Measurements from ENCODE around the gene MSI2.

The MSI2 gene

GRCh38 chr17:57420734-57421717, 164.7 kb downstream of the MSI2 start:
- TF ChIP-seq CREB1 (IDR thresholded peaks at IDR 0.05; ENCODE audit: low read depth) (no peak), MAX (IDR thresholded peaks at IDR 0.05) (no peak), EGR1 (IDR thresholded peaks at IDR 0.05) (no peak), RAD21 (IDR thresholded peaks at IDR 0.05; ENCODE audit: low read depth) (no peak), FOXM1 (IDR thresholded peaks at IDR 0.05; ENCODE audit: borderline replicate concordance, low read depth) (no peak), EP300 (IDR thresholded peaks at IDR 0.05; ENCODE audit: borderline replicate concordance) (no peak), NFIC (IDR thresholded peaks at IDR 0.05) (no peak), YY1 (IDR thresholded peaks at IDR 0.05; ENCODE audit: low read depth) (no peak)

GRCh38 chr17:57422574-57423164, 166.3 kb downstream of the MSI2 start:
- TF ChIP-seq TCF12 (IDR thresholded peaks at IDR 0.05; ENCODE audit: low read depth) = no peak
- no peak for TF ChIP-seq FOXM1 (IDR thresholded peaks at IDR 0.05; ENCODE audit: borderline replicate concordance, low read depth)
- TF ChIP-seq MAX (IDR thresholded peaks at IDR 0.05) = no peak
- no peak for TF ChIP-seq RAD21 (IDR thresholded peaks at IDR 0.05; ENCODE audit: low read depth)
- TF ChIP-seq ZBTB7A (IDR thresholded peaks at IDR 0.05; ENCODE audit: low read depth) = no peak
- TF ChIP-seq REST (IDR thresholded peaks at IDR 0.05; ENCODE audit: low read depth) = no peak
- TF ChIP-seq CREB1 (IDR thresholded peaks at IDR 0.05; ENCODE audit: low read depth) = no peak
- TF ChIP-seq EGR1 (IDR thresholded peaks at IDR 0.05) = no peak
- no peak for TF ChIP-seq NFIC (IDR thresholded peaks at IDR 0.05)
- TF ChIP-seq TAF1 (IDR thresholded peaks at IDR 0.05; ENCODE audit: low read depth) = no peak
- no peak for TF ChIP-seq USF1 (IDR thresholded peaks at IDR 0.05)

DNA sequence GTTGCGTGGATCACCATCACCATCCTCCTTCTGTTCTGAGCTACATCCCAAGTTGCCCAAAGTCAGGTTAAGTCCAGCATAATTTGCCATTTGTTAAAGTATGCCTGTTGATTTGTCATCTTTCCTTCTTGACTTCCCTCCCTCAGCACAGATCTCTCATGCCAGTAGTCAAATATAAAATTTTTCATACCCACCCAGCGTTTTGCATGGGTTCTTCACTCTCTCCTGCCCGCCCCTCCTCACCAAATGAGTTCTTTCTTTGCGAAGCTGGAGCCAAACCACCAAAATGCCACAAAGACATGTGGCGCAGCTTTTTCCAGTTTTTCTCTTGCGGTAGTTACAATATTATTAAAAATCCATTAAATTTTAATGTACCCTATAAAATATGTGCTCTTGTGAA, 167.2 kb downstream of the MSI2 start:
- no peak for TF ChIP-seq EP300 (IDR thresholded peaks at IDR 0.05; ENCODE audit: borderline replicate concordance)
- TF ChIP-seq ZBTB7A (IDR thresholded peaks at IDR 0.05; ENCODE audit: low read depth) = no peak
- no peak for TF ChIP-seq USF1 (IDR thresholded peaks at IDR 0.05)
- no peak for TF ChIP-seq TAF1 (IDR thresholded peaks at IDR 0.05; ENCODE audit: low read depth)
- no peak for TF ChIP-seq TEAD4 (IDR thresholded peaks at IDR 0.05)
- no peak for TF ChIP-seq EGR1 (IDR thresholded peaks at IDR 0.05)
- TF ChIP-seq FOXM1 (IDR thresholded peaks at IDR 0.05; ENCODE audit: borderline replicate concordance, low read depth) = no peak
- no peak for TF ChIP-seq CREB1 (IDR thresholded peaks at IDR 0.05; ENCODE audit: low read depth)
- TF ChIP-seq TCF12 (IDR thresholded peaks at IDR 0.05; ENCODE audit: low read depth) = no peak
- no peak for TF ChIP-seq REST (IDR thresholded peaks at IDR 0.05; ENCODE audit: low read depth)
- TF ChIP-seq YY1 (IDR thresholded peaks at IDR 0.05; ENCODE audit: low read depth) = no peak
- no peak for TF ChIP-seq RAD21 (IDR thresholded peaks at IDR 0.05; ENCODE audit: low read depth)
- TF ChIP-seq NFIC (IDR thresholded peaks at IDR 0.05) = no peak
- TF ChIP-seq CEBPB (IDR thresholded peaks at IDR 0.05) = no peak
- TF ChIP-seq MAX (IDR thresholded peaks at IDR 0.05) = no peak

DNA sequence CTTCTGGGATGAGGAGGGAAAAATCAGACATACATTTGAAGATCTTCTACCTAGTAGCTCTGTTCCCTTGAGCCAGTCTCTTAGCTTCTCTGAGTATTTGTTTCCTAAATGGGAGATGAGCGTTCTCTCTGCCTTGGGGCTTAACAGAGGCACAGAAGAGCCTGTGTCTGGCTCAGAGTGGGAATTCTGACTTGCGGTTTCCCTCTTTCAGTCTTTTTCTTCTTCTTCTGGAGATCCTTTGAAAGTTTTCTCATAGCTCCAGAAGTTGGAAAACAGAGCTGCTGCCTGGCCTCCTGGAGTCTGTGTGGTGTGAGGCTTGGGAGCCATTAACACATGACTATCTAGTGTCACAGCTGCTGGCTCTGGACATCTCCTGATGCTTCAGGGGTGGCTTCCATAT, 167.9 kb downstream of the MSI2 start:
- no peak for TF ChIP-seq USF1 (IDR thresholded peaks at IDR 0.05)
- no peak for TF ChIP-seq CEBPB (IDR thresholded peaks at IDR 0.05)
- no peak for TF ChIP-seq TEAD4 (IDR thresholded peaks at IDR 0.05)
- TF ChIP-seq FOXM1 (IDR thresholded peaks at IDR 0.05; ENCODE audit: borderline replicate concordance, low read depth) = no peak
- no peak for TF ChIP-seq RAD21 (IDR thresholded peaks at IDR 0.05; ENCODE audit: low read depth)
- no peak for TF ChIP-seq EGR1 (IDR thresholded peaks at IDR 0.05)
- no peak for TF ChIP-seq REST (IDR thresholded peaks at IDR 0.05; ENCODE audit: low read depth)
- no peak for TF ChIP-seq TCF12 (IDR thresholded peaks at IDR 0.05; ENCODE audit: low read depth)
- TF ChIP-seq CREB1 (IDR thresholded peaks at IDR 0.05; ENCODE audit: low read depth) = no peak
- no peak for TF ChIP-seq EP300 (IDR thresholded peaks at IDR 0.05; ENCODE audit: borderline replicate concordance)
- no peak for TF ChIP-seq ZBTB7A (IDR thresholded peaks at IDR 0.05; ENCODE audit: low read depth)
- no peak for TF ChIP-seq MAX (IDR thresholded peaks at IDR 0.05)
- TF ChIP-seq NFIC (IDR thresholded peaks at IDR 0.05) = no peak
- no peak for TF ChIP-seq TAF1 (IDR thresholded peaks at IDR 0.05; ENCODE audit: low read depth)
- TF ChIP-seq YY1 (IDR thresholded peaks at IDR 0.05; ENCODE audit: low read depth) = no peak

All from Ishikawa (cell line).